ENCODE results near the gene TSPEAR. TPM values are rescaled to one million over a fixed set of nuclear protein-coding genes. Genes with fewer than 3 reads are reported as not detected.
"Not testable (repeated sequence)": the region's sequence is repeated elsewhere in the genome, so short reads cannot be mapped to it uniquely, and the experiment has no call there.

Gene TSPEAR
- total RNA-seq, 2 experiments from 2014 or later: not detected

GRCh38 chr21:44701023-44701400, 10.4 kb downstream of the TSPEAR start:
- Mint-ChIP-seq H3K27ac (no peak overlapping the region), H3K36me3 (peaks cover 6% of the 10 kb centered on the region), H3K9me3 (ENCODE audit: low read depth) (no peaks in the 10 kb centered on the region), H3K4me3 (no peak overlapping the region), H3K4me1 (no peaks in the 10 kb centered on the region), H3K27me3 (peaks cover 89% of the 10 kb centered on the region)
- CTCF ChIA-PET: interaction anchor here (1.0 kb wide), 1 partner anchor 9 kb away, joined by 3 read pairs; no protein-coding TSS in a partner anchor
- ATAC-seq (no peak), DNase-seq (no peak)

DNA sequence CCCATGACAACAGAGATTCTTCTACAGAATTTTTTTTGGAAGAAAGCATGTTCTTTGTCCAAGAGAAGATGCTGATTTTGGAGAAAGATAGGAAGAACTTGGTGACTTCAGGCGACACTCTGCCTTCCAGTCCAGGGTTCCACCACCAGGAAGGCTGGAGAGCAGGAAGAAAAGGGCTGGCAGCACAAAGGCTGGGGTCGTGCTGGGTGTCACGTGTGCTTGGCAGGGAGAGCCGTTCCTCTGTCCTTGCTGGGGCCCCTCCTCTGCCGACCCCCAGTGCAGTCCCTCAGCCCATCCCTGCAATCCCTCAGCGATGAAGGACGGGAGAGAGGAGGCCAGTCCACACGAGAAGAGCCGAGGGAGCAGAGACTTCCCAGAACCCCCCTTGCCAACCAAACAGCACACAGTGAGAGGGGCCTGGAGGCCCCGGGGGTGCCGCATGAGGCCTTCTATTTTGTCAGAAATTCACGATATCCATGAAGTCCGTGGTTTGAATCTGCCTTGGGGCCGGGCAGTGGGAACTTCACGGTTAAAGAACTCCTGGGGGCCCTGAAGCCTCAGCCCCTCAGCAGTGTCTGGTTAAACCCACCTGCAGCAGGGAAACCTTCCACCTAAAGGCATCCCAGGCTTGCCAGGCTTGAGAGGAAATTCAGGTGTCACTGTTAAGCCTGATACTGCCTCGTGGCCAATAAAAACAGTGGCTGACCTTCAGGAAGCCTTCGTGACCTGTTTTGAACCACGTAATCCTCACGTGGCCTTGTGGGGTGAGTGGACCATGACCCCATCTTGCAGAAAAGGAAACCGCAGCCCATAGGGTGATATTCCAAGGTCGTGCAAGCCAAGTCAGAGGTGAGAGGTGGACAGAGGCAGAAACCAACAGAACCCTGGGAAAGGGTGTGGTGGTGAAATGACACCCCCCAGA, 11.0 kb downstream of the TSPEAR start:
- Mint-ChIP-seq H3K4me1 (no peaks in the 10 kb centered on the region), H3K9me3 (ENCODE audit: low read depth) (no peaks in the 10 kb centered on the region), H3K36me3 (peaks cover 1% of the 10 kb centered on the region), H3K27me3 (peaks cover 85% of the 10 kb centered on the region), H3K4me3 (no peak overlapping the region), H3K27ac (no peak overlapping the region)
- ATAC-seq (no peak), DNase-seq (peak; percentile 34)
- CTCF ChIA-PET: no interaction called here

DNA sequence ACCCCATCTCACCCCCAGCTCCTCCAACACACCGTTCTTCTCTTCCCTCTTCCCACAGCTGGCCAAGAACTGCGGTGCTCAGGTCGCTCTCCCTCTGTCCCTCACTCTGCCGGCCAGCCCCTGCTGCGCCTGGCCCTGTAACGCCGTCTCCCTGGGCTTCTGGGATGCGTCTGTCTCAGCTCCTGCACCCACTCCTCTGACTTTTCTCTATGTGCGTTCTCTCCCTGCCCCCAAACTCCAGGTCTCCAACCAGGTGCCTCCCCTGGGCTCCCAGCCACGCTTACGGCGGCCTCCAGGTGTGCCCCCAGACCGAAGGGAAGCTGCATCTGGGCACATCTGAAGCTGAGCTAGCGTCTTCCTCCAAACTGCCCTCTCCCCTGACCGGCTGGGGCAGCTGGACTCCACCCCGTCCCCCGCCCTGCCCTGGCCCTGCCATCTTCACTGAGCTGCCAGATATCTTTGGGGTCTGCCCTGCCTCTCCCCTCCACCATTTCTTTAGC, 11.8 kb downstream of the TSPEAR start:
- no peaks in the 10 kb centered on the region for H3K36me3 Mint-ChIP-seq
- H3K27ac Mint-ChIP-seq: no peak overlapping the region
- ATAC-seq (no peak), DNase-seq (no peak)
- no peaks in the 10 kb centered on the region for H3K9me3 Mint-ChIP-seq (ENCODE audit: low read depth)
- CTCF ChIA-PET: no interaction called here
- no peaks in the 10 kb centered on the region for H3K4me1 Mint-ChIP-seq
- H3K4me3 Mint-ChIP-seq: no peak overlapping the region
- peaks cover 77% of the 10 kb centered on the region for H3K27me3 Mint-ChIP-seq

DNA sequence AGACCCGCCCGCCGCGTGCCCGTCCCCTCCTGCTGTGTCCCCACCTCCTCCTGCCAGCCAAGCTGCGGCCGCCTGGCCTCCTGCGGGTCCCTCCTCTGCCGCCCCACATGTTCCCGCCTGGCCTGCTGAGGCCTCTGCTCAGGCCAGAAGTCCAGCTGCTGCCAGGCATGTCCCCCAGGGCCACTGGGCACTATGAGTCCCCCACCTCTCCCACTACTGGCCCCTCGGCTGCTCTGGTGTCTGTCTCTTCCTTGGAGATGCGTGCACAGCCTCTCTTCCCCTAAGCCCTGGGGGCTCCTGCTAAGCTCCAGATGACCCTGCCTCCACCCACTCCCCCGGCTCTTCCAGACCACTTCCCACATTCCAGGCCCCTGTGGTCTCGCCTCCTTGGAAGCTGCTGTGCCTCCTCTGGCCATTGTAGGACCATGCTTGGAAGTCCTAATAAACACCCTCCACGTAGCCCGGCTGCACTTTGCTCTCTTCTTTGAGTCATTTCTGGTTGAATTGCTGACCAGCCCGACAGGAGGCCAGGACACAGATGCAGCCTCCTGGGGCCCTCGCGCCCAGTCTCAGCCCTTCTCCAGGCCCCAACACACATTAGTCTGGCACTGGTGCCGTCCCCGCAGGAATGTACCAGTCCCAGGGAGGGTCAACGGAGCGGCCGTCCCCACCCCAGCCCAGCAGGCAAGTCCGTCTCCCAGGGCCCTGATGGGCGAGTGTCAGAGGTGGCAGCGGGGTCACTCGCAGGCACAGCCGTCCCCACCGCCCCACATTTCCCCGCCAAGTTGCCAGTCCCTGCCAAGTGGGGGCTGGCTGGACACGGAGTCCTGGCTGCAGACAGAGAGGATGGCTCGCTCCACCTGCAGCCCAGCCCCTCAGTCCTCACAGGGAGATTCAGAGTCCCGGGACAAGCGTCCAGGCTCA, 13.3 kb downstream of the TSPEAR start:
- Mint-ChIP-seq H3K9me3 (ENCODE audit: low read depth) (peaks cover 4% of the 10 kb centered on the region), H3K4me3 (no peak overlapping the region), H3K27me3 (peaks cover 66% of the 10 kb centered on the region), H3K4me1 (peaks cover 4% of the 10 kb centered on the region), H3K36me3 (peaks cover 2% of the 10 kb centered on the region), H3K27ac (no peak overlapping the region)
- DNase-seq (no peak), ATAC-seq (no peak)
- CTCF ChIA-PET: interaction anchor here (1.1 kb wide), 1 partner anchor 188 kb away, joined by 3 read pairs; no protein-coding TSS in a partner anchor

GRCh38 chr21:44697172-44697810, 14.1 kb downstream of the TSPEAR start, which contains the start of gene KRTAP10-12:
KRTAP10-12 (plus strand) TSS chr21:44697172; CDS start chr21:44697202, 30 bp downstream.
- H3K4me3 Mint-ChIP-seq: not testable (repeated sequence)
- CTCF ChIA-PET: interaction anchor here (1.1 kb wide), 1 partner anchor 187 kb away, joined by 3 read pairs; no protein-coding TSS in a partner anchor

GRCh38 chr21:44696572-44696971, 14.8 kb downstream of the TSPEAR start:
- Mint-ChIP-seq H3K27me3 (peaks cover 66% of the 10 kb centered on the region), H3K9me3 (ENCODE audit: low read depth) (peaks cover 10% of the 10 kb centered on the region), H3K36me3 (peaks cover 7% of the 10 kb centered on the region), H3K4me3 (no peak overlapping the region), H3K27ac (no peak overlapping the region), H3K4me1 (peaks cover 4% of the 10 kb centered on the region)
- DNase-seq (no peak), ATAC-seq (no peak)
- CTCF ChIA-PET: no interaction called here

More at GRCh38 chr21:44697172-44697810, 14.1 kb downstream of the TSPEAR start, which contains the start of gene KRTAP10-12:
- peaks cover 65% of the 10 kb centered on the region for H3K27me3 Mint-ChIP-seq
- ATAC-seq; H3K4me1 Mint-ChIP-seq; H3K9me3 Mint-ChIP-seq (ENCODE audit: low read depth); DNase-seq; H3K36me3 Mint-ChIP-seq; H3K27ac Mint-ChIP-seq: not testable (repeated sequence)

GRCh38 chr21:44695641-44696040, 15.7 kb downstream of the TSPEAR start:
- ATAC-seq (no peak), DNase-seq (no peak)
- peaks cover 4% of the 10 kb centered on the region for H3K4me1 Mint-ChIP-seq
- no peak overlapping the region for H3K4me3 Mint-ChIP-seq
- CTCF ChIA-PET: interaction anchor here (1.3 kb wide), 1 partner anchor 10 kb away, joined by 3 read pairs; no protein-coding TSS in a partner anchor
- peaks cover 63% of the 10 kb centered on the region for H3K27me3 Mint-ChIP-seq
- H3K36me3 Mint-ChIP-seq: peaks cover 7% of the 10 kb centered on the region
- H3K9me3 Mint-ChIP-seq (ENCODE audit: low read depth): peaks cover 10% of the 10 kb centered on the region
- no peak overlapping the region for H3K27ac Mint-ChIP-seq

DNA sequence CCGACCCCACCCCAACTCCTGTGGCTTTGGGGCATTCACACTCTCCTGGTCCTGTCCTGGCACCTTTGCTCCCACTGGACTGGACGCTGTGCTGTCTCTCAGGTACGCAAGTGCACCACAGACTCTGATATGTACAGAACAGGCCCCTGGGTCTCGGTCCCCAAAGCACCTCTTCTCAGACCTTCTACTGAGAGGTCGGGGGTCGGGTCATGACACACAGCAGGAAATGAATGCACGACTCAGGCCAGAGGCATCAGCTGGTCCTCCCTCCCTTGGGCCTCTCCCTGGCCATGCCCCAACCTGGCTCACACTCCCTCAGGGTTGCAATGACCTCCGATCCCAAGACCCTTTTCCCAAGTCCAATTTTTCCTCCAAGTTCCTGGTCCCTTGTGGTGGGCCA, 16.2 kb downstream of the TSPEAR start:
- peaks cover 64% of the 10 kb centered on the region for H3K27me3 Mint-ChIP-seq

GRCh38 chr21:44694776-44695175, 16.6 kb downstream of the TSPEAR start:
- Mint-ChIP-seq H3K27me3 (peaks cover 64% of the 10 kb centered on the region), H3K4me3 (no peak overlapping the region), H3K27ac (no peak overlapping the region), H3K9me3 (ENCODE audit: low read depth) (peaks cover 10% of the 10 kb centered on the region), H3K36me3 (peaks cover 7% of the 10 kb centered on the region), H3K4me1 (peaks cover 4% of the 10 kb centered on the region)
- no peak for ATAC-seq
- no peak for DNase-seq
- CTCF ChIA-PET: interaction anchor here (1.3 kb wide), 1 partner anchor 9 kb away, joined by 3 read pairs; no protein-coding TSS in a partner anchor

More for the DNA sequence above, 16.2 kb downstream of the TSPEAR start:
- Mint-ChIP-seq H3K4me1 (peaks cover 4% of the 10 kb centered on the region), H3K9me3 (ENCODE audit: low read depth) (peaks cover 10% of the 10 kb centered on the region), H3K27ac (no peak overlapping the region), H3K36me3 (peaks cover 7% of the 10 kb centered on the region), H3K4me3 (no peak overlapping the region)
- CTCF ChIA-PET: interaction anchor here (1.3 kb wide), 1 partner anchor 9 kb away, joined by 3 read pairs; no protein-coding TSS in a partner anchor
- ATAC-seq (no peak), DNase-seq (no peak)

GRCh38 chr21:44692798-44693512, 18.4 kb downstream of the TSPEAR start:
- Mint-ChIP-seq H3K36me3 (peaks cover 7% of the 10 kb centered on the region), H3K27ac (no peak overlapping the region), H3K27me3 (peaks cover 49% of the 10 kb centered on the region), H3K4me3 (no peak overlapping the region), H3K4me1 (peaks cover 4% of the 10 kb centered on the region), H3K9me3 (ENCODE audit: low read depth) (peaks cover 10% of the 10 kb centered on the region)
- no peak for ATAC-seq
- no peak for DNase-seq
- CTCF ChIA-PET: no interaction called here

DNA sequence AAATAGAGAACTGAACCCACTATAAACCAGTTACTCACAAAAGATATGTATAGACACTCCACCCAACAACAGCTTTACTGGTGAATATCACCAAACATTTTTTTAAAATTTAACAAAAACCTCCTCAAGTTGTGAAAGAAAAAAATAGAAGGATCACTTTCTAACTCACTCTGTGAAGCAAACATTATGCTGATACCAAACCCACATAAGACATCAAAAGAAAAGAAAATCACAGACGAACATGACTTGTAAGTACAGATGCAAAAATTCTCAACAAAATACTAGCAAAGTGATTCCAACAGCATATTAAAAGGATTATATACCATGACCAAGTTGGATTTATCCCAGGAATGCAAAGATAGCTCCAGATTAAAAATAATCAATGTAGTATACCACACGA, 19.7 kb downstream of the TSPEAR start:
- Mint-ChIP-seq H3K9me3 (ENCODE audit: low read depth) (peaks cover 10% of the 10 kb centered on the region), H3K36me3 (peaks cover 7% of the 10 kb centered on the region), H3K4me3 (no peak overlapping the region), H3K4me1 (peaks cover 7% of the 10 kb centered on the region), H3K27me3 (peaks cover 41% of the 10 kb centered on the region), H3K27ac (no peak overlapping the region)
- CTCF ChIA-PET: interaction anchor here (0.7 to 0.8 kb wide), 2 partner anchors 10 to 15 kb away, joined by 3 read pairs; no protein-coding TSS in a partner anchor
- no peak for ATAC-seq
- DNase-seq: no peak

- CTCF ChIA-PET; ATAC-seq; H3K36me3 Mint-ChIP-seq; H3K4me3 Mint-ChIP-seq; H3K27ac Mint-ChIP-seq; H3K9me3 Mint-ChIP-seq (ENCODE audit: low read depth); DNase-seq: not testable (repeated sequence)
- peaks cover 19% of the 10 kb centered on the region for H3K4me1 Mint-ChIP-seq
- H3K27me3 Mint-ChIP-seq: peaks cover 33% of the 10 kb centered on the region
Observed at GRCh38 chr21:44689740-44690139, 21.6 kb downstream of the TSPEAR start.

Measured in activated CD8-positive, alpha-beta memory T cell treated with anti-CD3 and anti-CD28 coated beads, Interleukin-2, amount 10 ng/mL, durations not matched to agents 7 days and 5 days (primary cell).